GM12891 (cell line): ENCODE results near the gene TF.

Experiments
- POLR2A ChIP-seq: IDR thresholded peaks from 2 replicates; pipeline ENCODE4 v1.6.1; 2011; ENCODE audit warnings: low read depth, low read length, control low read depth
- POLR2AphosphoS5 ChIP-seq: IDR thresholded peaks from 2 replicates; pipeline ENCODE4 v1.6.1; 2011; ENCODE audit warnings: low read depth, low read length, control low read depth

DNA sequence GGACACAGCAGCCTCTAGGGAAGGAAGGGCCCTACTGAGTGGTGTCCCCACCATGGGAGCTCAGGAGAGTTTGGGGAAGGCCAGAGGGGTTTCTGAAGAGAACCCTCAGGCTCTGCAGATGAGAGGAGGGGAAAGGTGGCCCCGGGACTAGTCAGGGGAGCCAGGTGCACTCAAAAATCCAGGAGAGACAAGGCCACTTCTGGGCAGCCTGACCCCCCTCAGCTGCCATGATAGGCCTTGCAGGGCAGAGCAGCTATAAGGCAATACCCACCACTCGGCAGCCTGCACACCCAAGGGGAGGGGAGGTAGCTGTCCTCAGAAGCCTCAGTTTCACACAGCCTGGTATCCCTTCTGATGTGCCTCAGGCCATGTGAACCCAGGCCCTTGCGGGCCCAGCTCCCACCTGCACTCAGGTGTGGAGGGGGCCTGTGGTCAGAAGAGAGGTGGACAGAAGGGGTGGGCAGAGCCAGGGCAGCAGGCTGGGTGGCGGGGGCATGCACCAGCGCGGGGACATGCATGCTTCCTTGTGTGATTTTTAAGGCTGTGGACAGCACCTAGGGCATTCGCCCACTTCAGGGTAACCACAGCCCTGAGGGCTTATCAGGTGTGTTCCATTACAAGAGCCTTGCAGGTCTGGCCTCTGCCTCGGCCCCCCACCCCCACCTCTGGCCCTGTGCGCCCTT, 94.0 kb downstream of the TF start:
- no peak for TF ChIP-seq POLR2AphosphoS5
- TF ChIP-seq POLR2A: no peak
